ENCODE data around the gene NR6A1.
A peak's percentile ranks its signal among the peaks of the same experiment; 100 is the strongest.
"Not testable (repeated sequence)": the region's sequence is repeated elsewhere in the genome, so short reads cannot be mapped to it uniquely, and the experiment has no call there.

NR6A1 gene

GRCh38 chr9:124781967-124782660 lies 11.0 kb upstream of the NR6A1 start:
- DNase-seq (ENCODE audit: insufficient read length) (no peak), FAIRE-seq (no peak)
- TF ChIP-seq POLR2AphosphoS5 (IDR thresholded peaks at IDR 0.05; ENCODE audit: low read depth, low read length), result no peak
- no peak for TF ChIP-seq POLR2A (IDR thresholded peaks at IDR 0.05; ENCODE audit: low read depth, low read length)
- TF ChIP-seq TAF1 (IDR thresholded peaks at IDR 0.05; ENCODE audit: borderline replicate concordance, low read depth, low read length), result no peak

- TF ChIP-seq POLR2AphosphoS5 (IDR thresholded peaks at IDR 0.05; ENCODE audit: low read depth, low read length) (no peak), TAF1 (IDR thresholded peaks at IDR 0.05; ENCODE audit: borderline replicate concordance, low read depth, low read length) (no peak), POLR2A (IDR thresholded peaks at IDR 0.05; ENCODE audit: low read depth, low read length) (no peak)
- DNase-seq (ENCODE audit: insufficient read length), result no peak
- no peak for FAIRE-seq
Measured at GRCh38 chr9:124780757-124781151, 9.6 kb upstream of the NR6A1 start.

- DNase-seq (ENCODE audit: insufficient read length), result no peak
- TF ChIP-seq POLR2AphosphoS5 (IDR thresholded peaks at IDR 0.05; ENCODE audit: low read depth, low read length) (no peak), TAF1 (IDR thresholded peaks at IDR 0.05; ENCODE audit: borderline replicate concordance, low read depth, low read length) (no peak), POLR2A (IDR thresholded peaks at IDR 0.05; ENCODE audit: low read depth, low read length) (no peak)
- no peak for FAIRE-seq
Measured at GRCh38 chr9:124780060-124780756, 9.1 kb upstream of the NR6A1 start.

GRCh38 chr9:124779368-124780059 lies 8.4 kb upstream of the NR6A1 start:
- TF ChIP-seq POLR2A (IDR thresholded peaks at IDR 0.05; ENCODE audit: low read depth, low read length) (no peak), TAF1 (IDR thresholded peaks at IDR 0.05; ENCODE audit: borderline replicate concordance, low read depth, low read length) (no peak), POLR2AphosphoS5 (IDR thresholded peaks at IDR 0.05; ENCODE audit: low read depth, low read length) (no peak)
- FAIRE-seq (no peak), DNase-seq (ENCODE audit: insufficient read length) (no peak)

- FAIRE-seq (no peak), DNase-seq (ENCODE audit: insufficient read length) (no peak)
Measured at GRCh38 chr9:124778575-124779367, 7.7 kb upstream of the NR6A1 start.

GRCh38 chr9:124776954-124777648 lies 6.0 kb upstream of the NR6A1 start, which contains the start of gene OLFML2A:
Gene OLFML2A, plus strand, starts transcription at chr9:124777133. Its CDS starts 138 bp downstream, at chr9:124777271.
- DNase-seq (ENCODE audit: insufficient read length), result no peak
- peak; percentile 38 for FAIRE-seq
- TF ChIP-seq TAF1 (IDR thresholded peaks at IDR 0.05; ENCODE audit: borderline replicate concordance, low read depth, low read length) (no peak), POLR2A (IDR thresholded peaks at IDR 0.05; ENCODE audit: low read depth, low read length) (no peak), POLR2AphosphoS5 (IDR thresholded peaks at IDR 0.05; ENCODE audit: low read depth, low read length) (no peak)

More at GRCh38 chr9:124778575-124779367, 7.7 kb upstream of the NR6A1 start:
- TF ChIP-seq TAF1 (IDR thresholded peaks at IDR 0.05; ENCODE audit: borderline replicate concordance, low read depth, low read length), result no peak
- no peak for TF ChIP-seq POLR2A (IDR thresholded peaks at IDR 0.05; ENCODE audit: low read depth, low read length)
- no peak for TF ChIP-seq POLR2AphosphoS5 (IDR thresholded peaks at IDR 0.05; ENCODE audit: low read depth, low read length)

GRCh38 chr9:124776618-124776953 lies 5.5 kb upstream of the NR6A1 start:
- TF ChIP-seq POLR2A (IDR thresholded peaks at IDR 0.05; ENCODE audit: low read depth, low read length) (no peak), POLR2AphosphoS5 (IDR thresholded peaks at IDR 0.05; ENCODE audit: low read depth, low read length) (no peak), TAF1 (IDR thresholded peaks at IDR 0.05; ENCODE audit: borderline replicate concordance, low read depth, low read length) (no peak)
- DNase-seq (ENCODE audit: insufficient read length) (no peak), FAIRE-seq (no peak)

GRCh38 chr9:124774129-124774978 lies 3.2 kb upstream of the NR6A1 start:
- TF ChIP-seq TAF1 (IDR thresholded peaks at IDR 0.05; ENCODE audit: borderline replicate concordance, low read depth, low read length), result no peak
- no peak for TF ChIP-seq POLR2A (IDR thresholded peaks at IDR 0.05; ENCODE audit: low read depth, low read length)
- no peak for TF ChIP-seq POLR2AphosphoS5 (IDR thresholded peaks at IDR 0.05; ENCODE audit: low read depth, low read length)
- DNase-seq (ENCODE audit: insufficient read length) (peak; percentile 72), FAIRE-seq (peak; percentile 83)

- TF ChIP-seq TAF1 (IDR thresholded peaks at IDR 0.05; ENCODE audit: borderline replicate concordance, low read depth, low read length) (no peak), POLR2A (IDR thresholded peaks at IDR 0.05; ENCODE audit: low read depth, low read length) (no peak), POLR2AphosphoS5 (IDR thresholded peaks at IDR 0.05; ENCODE audit: low read depth, low read length) (no peak)
- DNase-seq (ENCODE audit: insufficient read length) (no peak), FAIRE-seq (no peak)
Measured at GRCh38 chr9:124773473-124774128, 2.5 kb upstream of the NR6A1 start.

GRCh38 chr9:124772877-124773276 lies 1.8 kb upstream of the NR6A1 start:
- not testable (repeated sequence) for DNase-seq (ENCODE audit: insufficient read length); FAIRE-seq

All from GM12892 (cell line).